Pancreas (tissue), 10 donors: ENCODE results near the gene DEFB112. TPM values are rescaled to one million over a fixed set of nuclear protein-coding genes. Genes with fewer than 3 reads are reported as not detected.

Experiments
- ATAC-seq, 4 donors: fragments of 200-7000 bp; cut with Tn5 transposase; one replicate each; pipeline versions ENCODE4 v1.8.0 to v1.9.1; 2020; ENCODE audit warnings: mild to moderate bottlenecking in 4 of 4, moderate library complexity in 4 of 4
- DNase-seq, 6 donors: peaks; one replicate each; pipeline ENCODE4 v3.0.0-alpha.2; 2020
- FAIRE-seq: peaks from 2 replicates; lab custom pipeline; 2012; peaks lifted over from hg19 to GRCh38; lab: Jason Lieb, UNC
- H3K27ac ChIP-seq, 4 donors: fragments of 200-600 bp; sonication (generic); 1 replicate in 3 of 4; 2 replicates in 1 of 4; pipeline versions ENCODE4 v1.5.0 to v1.8.0; 2020
- H3K27me3 ChIP-seq, 4 donors: fragments of 200-600 bp; one replicate each; pipeline ENCODE4 v1.8.0; 2021
- H3K36me3 ChIP-seq, 3 donors: fragments of 200-600 bp; sonication (generic) in 1 of 3; one replicate each; pipeline versions ENCODE4 v1.5.0 to v1.8.0; 2020 to 2021
- H3K4me1 ChIP-seq, 3 donors: fragments of 200-600 bp; one replicate each; pipeline ENCODE4 v1.8.0; 2021
- H3K4me3 ChIP-seq, 4 donors: fragments of 200-600 bp; sonication (generic) in 2 of 4; one replicate each; pipeline versions ENCODE4 v1.5.0 to v1.8.0; 2020 to 2021
- H3K9me3 ChIP-seq, 4 donors: fragments of 200-600 bp; one replicate each; pipeline ENCODE4 v1.8.0; 2021
- WGBS, 2 donors: extraction: QIAGEN DNeasy Blood & Tissue Kit; methylation state at CpG; one replicate each; pipeline ENCODE4 v1.1.7; 2013; 5-methylcytosine and 5-hydroxymethylcytosine counted together
- intact Hi-C, 3 donors: fragments of 100-400 bp; cut with DNase I; formaldehyde crosslinking; loops; one replicate each; pipeline versions ENCODE4 v1.11.1 to v1.14.2; 2022
- polyA plus RNA-seq, 2 donors: library from polyadenylated mRNA; stranded (reverse); fragments of 200-250 nt; gene quantifications; one replicate each; pipeline ENCODE4 v1.2.3, GENCODE V29; 2013
- total RNA-seq, 6 donors: library from RNA; stranded (reverse); fragmentation: NEBNext Ultra II Directional in 4 of 6; extraction: Animal tissue kit (Norgen Biotek cat#: 25700) in 4 of 6; gene quantifications; one replicate each; pipeline versions ENCODE4 v1.2.1 to v1.2.4, GENCODE V29; 2021 to 2023
- TF ChIP-seq, protein P1 (sequence below), 4 donors: fragments of 200-600 bp; sonication (generic) in 3 of 4; IDR thresholded peaks; one replicate each; pipeline versions ENCODE4 v1.5.0 to v1.8.0; 2021; ENCODE audit warnings: antibody characterized with exemption in 4 of 4
- donor health status: healthy with polysubstance abuse.
- donor health status: DM: no; HTN: no; CAD: no; lungs with moderate emphysema.
- donor health status: DM: no; HTN: no; CAD: no.
- donor health status: control.
- donor health status: control.
- donor health status: Bipolar disorder and iron deficiency.
- donor health status: DM: yes; HTN: yes; CAD: no.
- donor health status: DM: no; HTN: no; CAD: no.
- donor health status: DM: no; HTN: no; CAD: no.
- donor health status: DM: yes; HTN: yes; CAD: no.

The DEFB112 gene
- total and polyA plus RNA-seq, 8 donors = not detected

- DNase-seq = no peak
- H3K27ac ChIP-seq = no peak overlapping the region
- H3K36me3 ChIP-seq = no peaks in the 10 kb centered on the region
- intact Hi-C loops = no loop called here
- H3K4me3 ChIP-seq = no peak overlapping the region
- WGBS, 2 donors = 0% methylated on average over 1 of the region's 1 CpG
- no peaks in the 10 kb centered on the region for H3K4me1 ChIP-seq
- no peaks in the 10 kb centered on the region for H3K27me3 ChIP-seq
- no peaks in the 10 kb centered on the region for H3K9me3 ChIP-seq
- TF ChIP-seq, protein P1, sequence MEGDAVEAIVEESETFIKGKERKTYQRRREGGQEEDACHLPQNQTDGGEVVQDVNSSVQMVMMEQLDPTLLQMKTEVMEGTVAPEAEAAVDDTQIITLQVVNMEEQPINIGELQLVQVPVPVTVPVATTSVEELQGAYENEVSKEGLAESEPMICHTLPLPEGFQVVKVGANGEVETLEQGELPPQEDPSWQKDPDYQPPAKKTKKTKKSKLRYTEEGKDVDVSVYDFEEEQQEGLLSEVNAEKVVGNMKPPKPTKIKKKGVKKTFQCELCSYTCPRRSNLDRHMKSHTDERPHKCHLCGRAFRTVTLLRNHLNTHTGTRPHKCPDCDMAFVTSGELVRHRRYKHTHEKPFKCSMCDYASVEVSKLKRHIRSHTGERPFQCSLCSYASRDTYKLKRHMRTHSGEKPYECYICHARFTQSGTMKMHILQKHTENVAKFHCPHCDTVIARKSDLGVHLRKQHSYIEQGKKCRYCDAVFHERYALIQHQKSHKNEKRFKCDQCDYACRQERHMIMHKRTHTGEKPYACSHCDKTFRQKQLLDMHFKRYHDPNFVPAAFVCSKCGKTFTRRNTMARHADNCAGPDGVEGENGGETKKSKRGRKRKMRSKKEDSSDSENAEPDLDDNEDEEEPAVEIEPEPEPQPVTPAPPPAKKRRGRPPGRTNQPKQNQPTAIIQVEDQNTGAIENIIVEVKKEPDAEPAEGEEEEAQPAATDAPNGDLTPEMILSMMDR (IDR thresholded peaks at IDR 0.05) = no peak
- no peak for FAIRE-seq
- ATAC-seq = no peak
Observed at GRCh38 chr6:50077385-50077784, 27.7 kb upstream of the DEFB112 start.

GRCh38 chr6:50076431-50076830 lies 26.7 kb upstream of the DEFB112 start:
- Histone ChIP-seq H3K9me3 (no peaks in the 10 kb centered on the region), H3K27me3 (no peaks in the 10 kb centered on the region), H3K4me1 (no peaks in the 10 kb centered on the region), H3K27ac (no peak overlapping the region), H3K4me3 (no peak overlapping the region), H3K36me3 (no peaks in the 10 kb centered on the region)
- 38 to 46% methylated on average over 4 of the region's 4 CpGs for WGBS, 2 donors
- no peak for FAIRE-seq
- no peak for ATAC-seq
- TF ChIP-seq, protein P1 (IDR thresholded peaks at IDR 0.05) = no peak
- no peak for DNase-seq
- intact Hi-C loops = no loop called here

GRCh38 chr6:50071921-50072320 lies 22.2 kb upstream of the DEFB112 start:
- DNase-seq (no peak), FAIRE-seq (no peak), ATAC-seq (no peak)
- intact Hi-C loops = no loop called here
- TF ChIP-seq, protein P1 (IDR thresholded peaks at IDR 0.05) = no peak
- Histone ChIP-seq H3K27ac (no peak overlapping the region), H3K27me3 (no peaks in the 10 kb centered on the region), H3K4me1 (no peaks in the 10 kb centered on the region), H3K4me3 (no peak overlapping the region), H3K36me3 (no peaks in the 10 kb centered on the region), H3K9me3 (no peaks in the 10 kb centered on the region)
- WGBS, 2 donors = 63 to 81% methylated on average over 1 of the region's 1 CpG

GRCh38 chr6:50070101-50070500 lies 20.4 kb upstream of the DEFB112 start:
- H3K27ac ChIP-seq = no peak overlapping the region
- TF ChIP-seq, protein P1 (IDR thresholded peaks at IDR 0.05) = no peak
- no peak for DNase-seq
- no peak for FAIRE-seq
- ATAC-seq = no peak
- no peaks in the 10 kb centered on the region for H3K36me3 ChIP-seq
- WGBS, 2 donors = 48 to 66% methylated on average over 2 of the region's 2 CpGs
- no peaks in the 10 kb centered on the region for H3K4me1 ChIP-seq
- no peaks in the 10 kb centered on the region for H3K9me3 ChIP-seq
- intact Hi-C loops = no loop called here
- H3K4me3 ChIP-seq = no peak overlapping the region
- H3K27me3 ChIP-seq = no peaks in the 10 kb centered on the region

GRCh38 chr6:50062051-50062450 lies 12.3 kb upstream of the DEFB112 start:
- intact Hi-C loops = no loop called here
- FAIRE-seq = no peak
- DNase-seq = no peak
- peaks cover 0 to 3% (median 0%) of the 10 kb centered on the region in 4 donors for H3K27me3 ChIP-seq
- H3K9me3 ChIP-seq = no peaks in the 10 kb centered on the region
- H3K36me3 ChIP-seq = no peaks in the 10 kb centered on the region
- H3K27ac ChIP-seq = no peak overlapping the region
- WGBS, 2 donors = 7 to 13% methylated on average over 2 of the region's 2 CpGs
- TF ChIP-seq, protein P1 (IDR thresholded peaks at IDR 0.05) = no peak
- no peak overlapping the region for H3K4me3 ChIP-seq
- no peaks in the 10 kb centered on the region for H3K4me1 ChIP-seq
- ATAC-seq = no peak
